HG02759 (cell line): ENCODE results near the gene RALGDS.
"Not testable (repeated sequence)": the region's sequence is repeated elsewhere in the genome, so short reads cannot be mapped to it uniquely, and the experiment has no call there.

Experiments
- ATAC-seq: cut with Tn5 transposase; IDR thresholded peaks from one replicate; pipeline ENCODE4 v1.9.1; 2021; ENCODE audit warnings: mild to moderate bottlenecking, moderate library complexity; ENCODE audit not compliant: unreplicated experiment

The RALGDS gene

DNA sequence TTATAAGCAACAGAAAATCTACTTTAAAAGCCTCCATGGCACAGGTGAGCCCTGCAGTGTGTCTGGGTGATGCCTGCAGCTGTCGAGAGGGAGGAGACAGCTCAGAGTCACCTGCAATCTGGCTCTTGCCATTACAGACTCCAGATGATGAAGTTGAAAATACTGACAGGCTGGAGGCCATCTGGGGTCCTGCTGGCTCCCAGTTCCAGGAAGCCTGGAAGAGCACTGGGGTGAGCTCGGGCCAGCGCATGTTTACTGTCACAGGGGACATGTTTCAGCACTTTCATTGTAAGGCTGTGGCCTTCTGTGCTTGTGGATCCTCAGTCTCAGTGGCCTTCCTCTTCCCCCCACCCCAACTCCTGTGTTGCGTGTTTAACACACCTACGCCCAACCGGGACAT lies 30.9 kb downstream of the RALGDS start:
- ATAC-seq: no peak

DNA sequence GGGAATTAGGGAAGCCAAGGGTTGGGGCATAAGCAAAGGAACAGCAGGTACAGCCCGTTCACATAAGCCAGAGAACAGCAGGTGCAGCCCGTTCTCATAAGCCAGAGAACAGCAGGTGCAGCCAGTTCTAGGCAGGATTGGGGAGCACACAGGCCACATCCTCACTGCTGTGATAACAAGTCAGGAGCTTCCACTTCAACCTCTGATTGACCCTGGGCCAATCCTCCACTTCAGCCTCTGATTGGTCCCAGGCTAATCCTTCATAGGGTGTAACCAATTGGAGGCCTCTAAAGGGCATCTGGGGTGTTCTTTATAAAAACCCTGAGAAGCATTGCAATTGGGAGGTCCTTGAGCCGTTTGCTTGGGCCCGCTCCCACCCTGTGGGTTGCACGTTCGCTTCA lies 31.8 kb downstream of the RALGDS start:
- ATAC-seq: no peak

DNA sequence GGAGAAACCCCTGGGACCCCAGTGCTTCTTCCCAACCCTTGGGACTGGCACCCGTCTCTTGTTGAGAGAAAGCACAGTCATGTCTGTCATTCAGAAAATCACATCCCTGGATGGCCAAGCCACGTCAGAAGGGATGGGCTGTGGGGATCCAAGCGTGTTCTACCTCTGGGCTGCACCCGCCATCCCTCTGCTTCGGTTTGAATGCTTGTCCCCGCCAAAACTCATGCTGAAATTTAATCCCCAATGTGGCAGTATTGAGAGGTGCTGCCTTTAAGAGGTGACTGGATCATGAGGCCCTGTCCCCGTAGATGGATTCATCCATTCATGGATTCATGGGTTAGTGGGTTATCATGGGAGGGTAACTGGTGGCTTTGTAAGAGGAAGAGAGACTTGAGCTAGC lies 32.3 kb downstream of the RALGDS start:
- no peak for ATAC-seq

- ATAC-seq: no peak
Measured at GRCh38 chr9:133088146-133088750, 32.8 kb downstream of the RALGDS start.

GRCh38 chr9:133087429-133088145 lies 33.5 kb downstream of the RALGDS start:
- no peak for ATAC-seq

DNA sequence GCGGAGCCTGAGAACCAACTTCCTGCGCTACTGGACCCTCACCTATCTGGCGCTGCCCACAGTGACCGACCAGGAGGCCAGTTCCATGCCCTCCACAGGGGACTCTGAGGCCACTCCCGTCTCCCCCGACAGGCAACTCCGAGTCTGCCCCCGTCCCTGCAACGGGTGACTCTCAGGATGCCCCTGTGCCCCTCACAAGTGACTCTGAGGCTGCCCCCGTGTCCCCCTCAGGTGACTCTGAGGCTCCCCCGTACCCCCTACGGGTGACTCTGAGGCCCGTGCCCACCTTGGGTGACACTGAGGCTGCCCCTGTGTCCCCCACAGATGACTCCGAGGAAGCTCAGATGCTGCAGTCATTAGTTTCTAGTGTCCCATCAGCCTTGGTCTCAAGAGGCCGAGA lies 34.1 kb downstream of the RALGDS start:
- ATAC-seq: no peak

- not testable (repeated sequence) for ATAC-seq
Measured at GRCh38 chr9:133086212-133086860, 34.7 kb downstream of the RALGDS start.

DNA sequence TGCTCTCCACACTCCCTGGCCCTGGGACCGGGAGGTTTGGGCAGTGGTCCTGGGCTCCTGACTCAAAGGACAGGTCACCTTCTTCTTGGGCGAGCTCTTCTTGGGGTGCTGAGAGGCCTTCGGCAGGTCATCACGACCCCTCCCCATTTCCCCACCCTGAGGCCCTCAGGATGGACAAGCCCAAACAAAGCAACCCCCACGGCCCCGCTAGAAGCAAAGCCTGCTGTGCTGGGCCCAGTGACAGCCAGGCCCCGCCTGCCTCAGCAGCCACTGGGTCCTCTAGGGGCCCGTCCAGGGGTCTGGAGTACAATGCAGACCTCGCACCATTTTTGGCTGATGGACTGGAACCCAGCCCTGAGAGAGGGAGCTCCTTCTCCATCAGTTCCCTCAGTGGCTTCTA lies 37.4 kb downstream of the RALGDS start:
- ATAC-seq: not testable (repeated sequence)

DNA sequence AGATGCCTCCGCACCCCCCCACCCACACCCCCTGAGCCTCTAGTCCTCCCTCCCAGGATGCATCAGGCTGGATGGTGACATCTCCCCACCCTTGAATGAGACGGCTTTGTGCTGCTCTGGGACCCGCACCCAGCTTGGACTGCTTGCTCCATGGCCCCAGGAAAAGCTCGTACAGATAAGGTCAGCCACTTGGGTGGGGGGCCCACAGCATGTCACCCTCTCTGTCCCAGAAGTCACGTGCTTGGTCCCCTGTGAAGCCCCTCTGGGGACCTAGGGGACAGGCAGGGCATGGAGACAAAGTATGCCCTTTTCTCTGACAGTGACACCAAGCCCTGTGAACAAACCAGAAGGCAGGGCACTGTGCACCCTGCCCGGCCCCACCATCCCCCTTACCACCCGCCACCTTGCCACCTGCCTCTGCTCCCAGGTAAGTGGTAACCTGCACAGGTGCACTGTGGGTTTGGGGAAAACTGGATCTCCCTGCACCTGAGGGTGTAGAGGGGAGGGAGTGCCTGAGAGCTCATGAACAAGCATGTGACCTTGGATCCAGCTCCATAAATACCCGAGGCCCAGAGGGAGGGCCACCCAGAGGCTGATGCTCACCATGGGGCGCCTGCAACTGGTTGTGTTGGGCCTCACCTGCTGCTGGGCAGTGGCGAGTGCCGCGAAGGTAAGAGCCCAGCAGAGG lies 38.9 kb downstream of the RALGDS start:
- ATAC-seq: not testable (repeated sequence)

DNA sequence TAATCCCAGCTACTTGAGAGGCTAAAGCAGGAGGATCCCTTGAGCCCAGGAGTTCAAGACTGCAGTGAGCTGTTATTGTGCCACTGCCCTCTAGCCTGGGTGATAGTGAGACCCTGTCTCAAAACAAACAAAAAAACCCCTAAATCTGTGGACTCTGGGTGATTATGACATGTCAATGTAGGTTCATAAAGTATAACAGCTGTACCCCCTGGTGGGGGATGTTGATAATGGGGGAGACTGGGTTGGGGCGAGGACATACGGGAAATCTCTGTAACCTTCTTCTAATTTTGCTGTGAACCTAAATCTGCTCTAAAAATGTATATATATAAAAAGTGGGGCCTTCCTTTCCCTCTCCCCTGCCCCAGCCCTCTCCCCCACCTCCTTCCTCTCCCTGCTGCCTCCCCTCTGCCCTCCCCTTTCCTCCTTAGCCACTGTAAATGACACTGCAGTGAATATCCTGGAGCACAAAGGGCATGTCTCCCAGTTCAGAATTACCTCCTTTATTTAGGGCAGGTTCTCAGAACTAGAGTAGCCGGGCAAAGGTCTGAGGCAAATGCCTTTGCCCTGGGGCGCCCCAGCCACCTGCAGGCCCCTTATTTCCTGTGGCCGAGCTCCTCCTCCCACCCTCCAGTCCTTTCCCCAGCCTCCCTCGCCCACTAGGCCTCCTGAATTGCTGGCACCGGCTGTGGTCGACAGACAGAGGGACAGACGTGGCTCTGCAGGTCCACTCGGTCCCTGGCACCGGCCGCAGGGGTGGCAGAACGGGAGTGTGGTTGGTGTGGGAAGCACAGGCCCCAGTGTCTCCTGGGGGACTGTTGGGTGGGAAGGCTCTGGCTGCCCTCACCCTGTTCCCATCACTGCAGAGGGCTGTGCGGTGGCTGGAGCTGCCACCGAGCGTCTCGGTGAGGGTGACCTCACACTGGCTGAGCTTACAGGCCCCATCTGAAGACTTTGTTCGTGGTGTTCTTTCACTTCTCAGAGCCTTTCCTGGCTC lies 40.0 kb downstream of the RALGDS start:
- ATAC-seq: not testable (repeated sequence)

GRCh38 chr9:133080161-133080560 lies 40.9 kb downstream of the RALGDS start:
- ATAC-seq: no peak

DNA sequence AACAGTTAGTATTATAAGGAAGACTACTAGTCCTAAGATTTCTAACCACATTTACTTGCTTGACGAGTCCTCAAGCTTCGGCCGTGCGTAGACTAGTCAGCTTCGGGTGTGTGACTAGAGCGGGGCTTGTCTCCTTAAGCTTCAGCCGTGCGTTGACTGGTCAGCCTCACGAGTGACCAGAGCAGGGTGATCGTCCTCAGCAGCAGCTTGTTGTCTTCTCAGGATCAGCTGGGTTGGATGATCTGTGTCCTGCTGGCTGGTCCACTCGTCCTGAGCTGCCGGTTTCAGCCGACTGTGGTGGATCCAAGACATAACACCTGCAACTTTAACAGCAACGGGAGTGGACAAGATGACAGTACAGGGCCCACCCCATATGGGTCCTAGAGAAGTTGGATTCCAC lies 42.6 kb downstream of the RALGDS start:
- no peak for ATAC-seq

DNA sequence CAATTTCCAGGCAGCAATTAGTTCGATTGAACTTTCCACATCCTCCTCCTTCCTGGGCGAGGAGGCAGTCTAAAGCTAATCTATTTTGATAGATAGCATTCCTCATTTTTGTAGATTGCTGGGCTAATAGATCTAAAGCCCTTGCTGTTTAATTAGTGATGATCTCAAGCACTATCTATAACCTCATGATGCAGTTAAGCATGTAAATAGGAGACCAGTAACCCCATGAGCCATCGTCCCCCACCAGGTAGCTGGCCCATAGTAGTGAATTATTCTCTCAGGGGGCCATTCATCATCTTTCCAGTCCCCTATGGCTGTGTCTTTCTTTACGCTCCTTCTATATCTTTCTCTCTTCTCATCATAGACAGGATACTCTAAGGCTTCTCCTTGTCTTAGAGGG lies 44.3 kb downstream of the RALGDS start:
- ATAC-seq: no peak

DNA sequence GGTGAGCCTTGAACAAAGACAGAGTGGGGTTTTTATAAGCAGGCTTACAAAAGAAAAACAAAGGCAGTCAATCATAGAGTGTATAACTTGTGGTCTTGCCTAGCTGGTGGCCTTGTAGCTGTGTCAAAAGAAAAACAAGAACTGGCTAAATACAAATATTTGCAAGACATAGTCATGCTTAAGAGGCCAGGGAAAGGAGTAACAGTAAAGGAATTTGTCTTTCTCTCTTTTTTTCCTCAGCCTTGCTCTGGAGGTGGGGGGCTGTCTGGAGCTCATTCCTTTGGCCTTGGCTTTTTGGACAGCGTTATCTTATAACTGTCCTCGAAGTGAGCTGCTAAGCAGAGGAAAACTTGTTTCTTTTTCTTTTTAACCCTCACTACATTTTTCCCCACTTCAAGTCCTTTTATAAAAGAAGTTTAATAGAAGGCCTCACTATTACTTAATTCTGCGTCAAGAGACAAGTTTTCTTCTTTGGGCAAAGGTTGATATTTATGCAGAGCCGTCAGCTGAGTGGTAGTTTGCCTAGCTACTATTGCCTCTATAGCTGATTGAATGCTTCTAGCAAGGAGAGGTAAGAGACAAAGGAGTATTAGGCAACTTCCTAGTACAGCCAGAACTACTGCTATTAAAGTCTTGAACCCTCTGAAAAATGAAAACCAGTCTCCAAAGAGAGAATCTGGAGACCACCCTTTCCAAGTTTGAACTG lies 45.0 kb downstream of the RALGDS start:
- no peak for ATAC-seq

DNA sequence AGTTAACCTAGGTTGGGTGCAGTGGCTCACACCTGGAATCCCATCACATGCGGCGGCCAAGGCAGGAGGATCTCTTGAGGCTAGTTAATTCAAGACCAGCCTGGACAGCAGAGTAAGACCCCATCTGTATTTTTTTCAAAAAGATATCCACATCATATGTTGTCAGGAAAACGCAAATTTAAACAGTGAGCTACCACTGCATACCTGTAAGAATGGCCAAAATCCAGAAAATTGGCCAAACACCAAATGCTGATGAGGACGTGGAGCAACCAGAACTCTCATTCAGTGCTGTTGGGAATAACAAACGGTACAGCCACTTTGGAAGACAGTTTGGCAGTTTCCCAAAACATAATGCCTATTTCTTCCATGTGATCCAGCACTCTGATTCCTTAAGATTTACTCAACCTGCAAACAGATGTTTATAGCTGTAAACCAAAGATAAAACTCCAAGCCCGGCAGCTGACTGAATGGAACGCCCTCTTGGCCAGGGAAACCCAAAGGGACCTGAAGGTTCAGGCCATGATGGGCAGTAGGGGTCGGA lies 46.9 kb downstream of the RALGDS start:
- no peak for ATAC-seq

GRCh38 chr9:133073086-133074014 lies 47.7 kb downstream of the RALGDS start:
- ATAC-seq: no peak

- not testable (repeated sequence) for ATAC-seq
Measured at GRCh38 chr9:133072210-133072609, 48.8 kb downstream of the RALGDS start.

DNA sequence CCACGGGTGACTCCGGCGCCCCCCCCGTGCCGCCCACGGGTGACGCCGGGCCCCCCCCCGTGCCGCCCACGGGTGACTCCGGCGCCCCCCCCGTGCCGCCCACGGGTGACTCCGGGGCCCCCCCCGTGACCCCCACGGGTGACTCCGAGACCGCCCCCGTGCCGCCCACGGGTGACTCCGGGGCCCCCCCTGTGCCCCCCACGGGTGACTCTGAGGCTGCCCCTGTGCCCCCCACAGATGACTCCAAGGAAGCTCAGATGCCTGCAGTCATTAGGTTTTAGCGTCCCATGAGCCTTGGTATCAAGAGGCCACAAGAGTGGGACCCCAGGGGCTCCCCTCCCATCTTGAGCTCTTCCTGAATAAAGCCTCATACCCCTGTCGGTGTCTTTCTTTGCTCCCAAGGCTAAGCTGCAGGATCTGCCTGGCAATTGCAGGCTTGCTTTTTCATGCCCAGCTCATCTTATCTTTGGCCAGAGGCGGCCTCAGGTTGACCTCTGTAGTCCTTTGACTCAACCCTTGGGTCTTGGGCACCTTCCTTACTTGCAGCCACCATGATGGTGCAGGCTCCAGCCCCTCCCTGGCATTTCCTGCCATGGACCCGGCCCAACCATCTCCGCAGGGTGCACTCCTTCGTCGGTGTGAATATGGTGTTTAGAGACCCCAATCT lies 49.4 kb downstream of the RALGDS start:
- ATAC-seq: no peak
